Measurements from ENCODE around the gene TMEM60.
"Not testable (repeated sequence)": the region's sequence is repeated elsewhere in the genome, so short reads cannot be mapped to it uniquely, and the experiment has no call there.

Gene TMEM60

GRCh38 chr7:77798394-77799077 lies at the start of gene TMEM60, which contains the start of gene PHTF2:
Gene TMEM60 (minus strand): TSS chr7:77798434. CDS start chr7:77794373, 4,061 bp downstream.
Gene PHTF2 (plus strand): TSS chr7:77798773.
- peak; percentile 97 to 100 for DNase-seq

- DNase-seq: no peak
Measured at GRCh38 chr7:77846317-77847092, 48.3 kb upstream of the TMEM60 start.

GRCh38 chr7:77843194-77843593 lies 45.0 kb upstream of the TMEM60 start:
- DNase-seq: peak; percentile 25 to 57

- DNase-seq: peak in 1 of 2 donors; percentile 31
Measured at GRCh38 chr7:77839919-77840318, 41.7 kb upstream of the TMEM60 start.

- no peak for DNase-seq
Measured at GRCh38 chr7:77838929-77839491, 40.8 kb upstream of the TMEM60 start.

GRCh38 chr7:77837966-77838365 lies 39.7 kb upstream of the TMEM60 start:
- DNase-seq: no peak

- DNase-seq: no peak
Measured at GRCh38 chr7:77837275-77837674, 39.0 kb upstream of the TMEM60 start.

- not testable (repeated sequence) for DNase-seq
Measured at GRCh38 chr7:77836425-77836824, 38.2 kb upstream of the TMEM60 start.

GRCh38 chr7:77833136-77833535 lies 34.9 kb upstream of the TMEM60 start:
- no peak for DNase-seq

- no peak for DNase-seq
Measured at GRCh38 chr7:77831953-77832352, 33.7 kb upstream of the TMEM60 start.

GRCh38 chr7:77831481-77831880 lies 33.2 kb upstream of the TMEM60 start:
- DNase-seq: no peak

- DNase-seq: no peak
Measured at GRCh38 chr7:77830649-77831355, 32.6 kb upstream of the TMEM60 start.

GRCh38 chr7:77827999-77828398 lies 29.8 kb upstream of the TMEM60 start:
- DNase-seq: no peak

- no peak for DNase-seq
Measured at GRCh38 chr7:77826300-77826699, 28.1 kb upstream of the TMEM60 start.

- DNase-seq: peak; percentile 24 to 50
Measured at GRCh38 chr7:77825131-77825530, 26.9 kb upstream of the TMEM60 start.

- no peak for DNase-seq
Measured at GRCh38 chr7:77824636-77825035, 26.4 kb upstream of the TMEM60 start.

- no peak for DNase-seq
Measured at GRCh38 chr7:77823787-77824186, 25.6 kb upstream of the TMEM60 start.

GRCh38 chr7:77822269-77822668 lies 24.0 kb upstream of the TMEM60 start:
- DNase-seq: no peak

GRCh38 chr7:77820967-77821366 lies 22.7 kb upstream of the TMEM60 start:
- DNase-seq: no peak

- DNase-seq: peak; percentile 42 to 58
Measured at GRCh38 chr7:77819021-77819420, 20.8 kb upstream of the TMEM60 start.

GRCh38 chr7:77813180-77813579 lies 14.9 kb upstream of the TMEM60 start:
- DNase-seq: no peak

- DNase-seq: no peak
Measured at GRCh38 chr7:77812290-77812685, 14.1 kb upstream of the TMEM60 start.

All from inflammatory macrophage treated with lipopolysaccharide for 1 hour (primary cell).